WTC11 (cell line): ENCODE results near the gene NET1. TPM values are rescaled to one million over a fixed set of nuclear protein-coding genes. Genes with fewer than 3 reads are reported as not detected.

ENCODE experiments used
- ATAC-seq: fragments of 200-7000 bp; cut with Tn5 transposase; 2 replicates; pipeline ENCODE4 v1.10.0; 2021; ENCODE audit warnings: mild to moderate bottlenecking, moderate library complexity
- CTCF ChIA-PET: fragments of 300-600 bp; sonication (Branson Sonifier 250); formaldehyde crosslinking; loops from one replicate; lab custom pipeline; 2021; ENCODE audit warnings: antibody characterized with exemption; lab: Charles Lee
- POLR2A ChIA-PET: fragments of 350-600 bp; sonication (Branson Sonifier 250); formaldehyde crosslinking; loops from one replicate; lab custom pipeline; 2021; ENCODE audit warnings: antibody characterized with exemption; lab: Charles Lee
- DNase-seq: peaks from one replicate; pipeline ENCODE4 v3.0.0; 2021; ENCODE audit warnings: low spot score
- H3K27ac Mint-ChIP-seq: 2 replicates; pipeline ENCODE4 v1.8.0; 2021; ENCODE audit warnings: mixed read lengths
- H3K27me3 Mint-ChIP-seq: 2 replicates; pipeline ENCODE4 v1.8.0; 2021; ENCODE audit warnings: low read depth, mild to moderate bottlenecking, moderate library complexity, mixed read lengths
- H3K36me3 Mint-ChIP-seq: 2 replicates; pipeline ENCODE4 v1.8.0; 2021; ENCODE audit warnings: mixed read lengths
- H3K4me1 Mint-ChIP-seq: 2 replicates; pipeline ENCODE4 v1.8.0; 2022; ENCODE audit warnings: mixed read lengths
- H3K4me3 Mint-ChIP-seq: 2 replicates; pipeline ENCODE4 v1.8.0; 2021; ENCODE audit warnings: mild to moderate bottlenecking, moderate library complexity, mixed read lengths
- H3K9me3 Mint-ChIP-seq: 2 replicates; pipeline ENCODE4 v1.8.0; 2021; ENCODE audit warnings: mixed read lengths
- ATF2 ChIP-seq: sonication (generic); formaldehyde crosslinking; IDR thresholded peaks from 2 replicates; pipeline ENCODE4 v1.8.1; 2022; ENCODE audit warnings: low read depth, missing genetic modification reagents, borderline replicate concordance
- ELF4 ChIP-seq: sonication (generic); formaldehyde crosslinking; IDR thresholded peaks from 2 replicates; pipeline ENCODE4 v1.8.1; 2022; ENCODE audit warnings: low read depth, mild to moderate bottlenecking, moderate library complexity, missing genetic modification reagents
- ESRRA ChIP-seq: sonication (generic); formaldehyde crosslinking; IDR thresholded peaks from 2 replicates; pipeline ENCODE4 v1.8.1; 2022; ENCODE audit warnings: mild to moderate bottlenecking, missing genetic modification reagents, borderline replicate concordance
- FOXJ3 ChIP-seq: sonication (generic); formaldehyde crosslinking; IDR thresholded peaks from 2 replicates; pipeline ENCODE4 v1.9.0; 2021; ENCODE audit warnings: missing genetic modification reagents, mild to moderate bottlenecking, borderline replicate concordance
- HMGA2 ChIP-seq: fragments of 250-450 bp; sonication (Bioruptor Pico); IDR thresholded peaks from 2 replicates; pipeline ENCODE4 v1.4.0; 2021; ENCODE audit warnings: mild to moderate bottlenecking, moderate library complexity
- JUN ChIP-seq: sonication (generic); formaldehyde crosslinking; IDR thresholded peaks from 2 replicates; pipeline ENCODE4 v1.8.0; 2023; ENCODE audit warnings: mild to moderate bottlenecking, missing genetic modification reagents
- KAT7 ChIP-seq: sonication (generic); formaldehyde crosslinking; IDR thresholded peaks from 2 replicates; pipeline ENCODE4 v1.8.1; 2023; ENCODE audit warnings: missing genetic modification reagents, mild to moderate bottlenecking, borderline replicate concordance
- MYBL2 ChIP-seq: sonication (generic); formaldehyde crosslinking; IDR thresholded peaks from 2 replicates; pipeline ENCODE4 v1.8.1; 2023; ENCODE audit warnings: mild to moderate bottlenecking, moderate library complexity, missing genetic modification reagents
- NR3C1 ChIP-seq: sonication (generic); formaldehyde crosslinking; conservative IDR thresholded peaks from 2 replicates; pipeline ENCODE4 v1.8.1; 2023; ENCODE audit warnings: low read depth, mild to moderate bottlenecking, missing genetic modification reagents
- SMAD3 ChIP-seq: sonication (generic); formaldehyde crosslinking; IDR thresholded peaks from 2 replicates; pipeline ENCODE4 v1.8.0; 2022; ENCODE audit warnings: missing genetic modification reagents, mild to moderate bottlenecking, borderline replicate concordance
- SP1 ChIP-seq: sonication (generic); formaldehyde crosslinking; conservative IDR thresholded peaks from 2 replicates; pipeline ENCODE4 v1.8.1; 2022; ENCODE audit warnings: missing genetic modification reagents
- STAT6 ChIP-seq: sonication (generic); formaldehyde crosslinking; conservative IDR thresholded peaks from 2 replicates; pipeline ENCODE4 v1.8.1; 2023; ENCODE audit warnings: mild to moderate bottlenecking, low read depth, missing genetic modification reagents, moderate library complexity
- TCF7 ChIP-seq: sonication (generic); formaldehyde crosslinking; IDR thresholded peaks from 2 replicates; pipeline ENCODE4 v1.8.0; 2022; ENCODE audit warnings: mild to moderate bottlenecking, low read depth, missing genetic modification reagents, moderate library complexity
- TP53 ChIP-seq: sonication (generic); formaldehyde crosslinking; IDR thresholded peaks from 2 replicates; pipeline ENCODE4 v1.8.1; 2023; ENCODE audit warnings: mild to moderate bottlenecking, missing genetic modification reagents
- ZMAT4 ChIP-seq: fragments of 250-450 bp; sonication (Bioruptor Pico); IDR thresholded peaks from 2 replicates; pipeline ENCODE4 v1.9.0; 2021; ENCODE audit warnings: mild to moderate bottlenecking
- ZNF232 ChIP-seq: sonication (generic); formaldehyde crosslinking; IDR thresholded peaks from 2 replicates; pipeline ENCODE4 v1.8.0; 2022; ENCODE audit warnings: mild to moderate bottlenecking, missing genetic modification reagents
- ZNF317 ChIP-seq: sonication (generic); formaldehyde crosslinking; IDR thresholded peaks from 2 replicates; pipeline ENCODE4 v1.8.1; 2023; ENCODE audit warnings: low read depth, mild to moderate bottlenecking, moderate library complexity, missing genetic modification reagents, borderline replicate concordance
- ZNF671 ChIP-seq: fragments of 250-450 bp; sonication (Bioruptor Pico); IDR thresholded peaks from 2 replicates; pipeline ENCODE4 v1.8.0; 2021; ENCODE audit warnings: mild to moderate bottlenecking
- total RNA-seq: library from RNA; stranded (reverse); gene quantifications from 3 replicates; pipeline ENCODE4 v1.2.3, GENCODE V29; 2021
- TF ChIP-seq, protein P1 (sequence below): fragments of 250-450 bp; sonication (Bioruptor Pico); IDR thresholded peaks from 2 replicates; pipeline ENCODE4 v1.9.0; 2021; ENCODE audit warnings: mild to moderate bottlenecking
- TF ChIP-seq, protein P2 (sequence below): sonication (generic); formaldehyde crosslinking; IDR thresholded peaks from 2 replicates; pipeline ENCODE4 v1.8.1; 2022; ENCODE audit warnings: mild to moderate bottlenecking, missing genetic modification reagents, moderate library complexity, borderline replicate concordance

NET1 gene
- total RNA-seq, 1 experiment from 2014 or later: 85.4 TPM

DNA sequence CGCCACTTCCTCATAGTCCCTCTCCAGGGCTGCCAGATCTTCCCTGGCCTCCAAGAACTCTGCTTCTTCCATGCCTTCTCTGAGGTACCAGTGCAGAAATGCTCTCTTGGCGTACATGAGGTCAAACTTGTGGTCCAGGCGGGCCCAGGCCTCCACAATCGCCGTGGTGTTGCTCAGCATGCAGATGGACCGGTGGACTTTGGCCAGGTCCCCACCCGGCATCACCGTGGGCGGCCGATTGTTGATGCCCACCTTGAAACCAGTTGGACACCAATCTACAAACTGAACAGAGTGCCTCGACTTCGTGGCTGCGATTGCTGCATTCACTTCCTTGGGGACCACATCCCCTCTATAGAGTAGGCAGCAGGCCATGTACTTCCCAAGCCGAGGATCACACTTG is 18.8 kb upstream of the NET1 start (continued):
- TF ChIP-seq JUN (CRISPR knock-in tag) (no peak), ZNF232 (CRISPR knock-in tag) (no peak), MYBL2 (CRISPR knock-in tag) (no peak), TCF7 (CRISPR knock-in tag) (no peak), SMAD3 (CRISPR knock-in tag) (no peak), ESRRA (CRISPR knock-in tag) (no peak), ZNF317 (CRISPR knock-in tag) (no peak)
- TF ChIP-seq, protein P1, sequence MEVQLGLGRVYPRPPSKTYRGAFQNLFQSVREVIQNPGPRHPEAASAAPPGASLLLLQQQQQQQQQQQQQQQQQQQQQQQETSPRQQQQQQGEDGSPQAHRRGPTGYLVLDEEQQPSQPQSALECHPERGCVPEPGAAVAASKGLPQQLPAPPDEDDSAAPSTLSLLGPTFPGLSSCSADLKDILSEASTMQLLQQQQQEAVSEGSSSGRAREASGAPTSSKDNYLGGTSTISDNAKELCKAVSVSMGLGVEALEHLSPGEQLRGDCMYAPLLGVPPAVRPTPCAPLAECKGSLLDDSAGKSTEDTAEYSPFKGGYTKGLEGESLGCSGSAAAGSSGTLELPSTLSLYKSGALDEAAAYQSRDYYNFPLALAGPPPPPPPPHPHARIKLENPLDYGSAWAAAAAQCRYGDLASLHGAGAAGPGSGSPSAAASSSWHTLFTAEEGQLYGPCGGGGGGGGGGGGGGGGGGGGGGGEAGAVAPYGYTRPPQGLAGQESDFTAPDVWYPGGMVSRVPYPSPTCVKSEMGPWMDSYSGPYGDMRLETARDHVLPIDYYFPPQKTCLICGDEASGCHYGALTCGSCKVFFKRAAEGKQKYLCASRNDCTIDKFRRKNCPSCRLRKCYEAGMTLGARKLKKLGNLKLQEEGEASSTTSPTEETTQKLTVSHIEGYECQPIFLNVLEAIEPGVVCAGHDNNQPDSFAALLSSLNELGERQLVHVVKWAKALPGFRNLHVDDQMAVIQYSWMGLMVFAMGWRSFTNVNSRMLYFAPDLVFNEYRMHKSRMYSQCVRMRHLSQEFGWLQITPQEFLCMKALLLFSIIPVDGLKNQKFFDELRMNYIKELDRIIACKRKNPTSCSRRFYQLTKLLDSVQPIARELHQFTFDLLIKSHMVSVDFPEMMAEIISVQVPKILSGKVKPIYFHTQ (CRISPR knock-in tag): no peak

GRCh38 chr10:5395168-5395567 is 17.2 kb upstream of the NET1 start:
- TF ChIP-seq ATF2 (CRISPR knock-in tag): no peak
- no peak for TF ChIP-seq KAT7 (CRISPR knock-in tag)
- TF ChIP-seq HMGA2: no peak
- no peak for TF ChIP-seq ZNF232 (CRISPR knock-in tag)
- TF ChIP-seq TP53 (CRISPR knock-in tag): no peak
- no peak for TF ChIP-seq ZNF671 (CRISPR knock-in tag)
- TF ChIP-seq NR3C1: no peak
- TF ChIP-seq ZMAT4 (CRISPR knock-in tag): no peak
- TF ChIP-seq, protein P2, sequence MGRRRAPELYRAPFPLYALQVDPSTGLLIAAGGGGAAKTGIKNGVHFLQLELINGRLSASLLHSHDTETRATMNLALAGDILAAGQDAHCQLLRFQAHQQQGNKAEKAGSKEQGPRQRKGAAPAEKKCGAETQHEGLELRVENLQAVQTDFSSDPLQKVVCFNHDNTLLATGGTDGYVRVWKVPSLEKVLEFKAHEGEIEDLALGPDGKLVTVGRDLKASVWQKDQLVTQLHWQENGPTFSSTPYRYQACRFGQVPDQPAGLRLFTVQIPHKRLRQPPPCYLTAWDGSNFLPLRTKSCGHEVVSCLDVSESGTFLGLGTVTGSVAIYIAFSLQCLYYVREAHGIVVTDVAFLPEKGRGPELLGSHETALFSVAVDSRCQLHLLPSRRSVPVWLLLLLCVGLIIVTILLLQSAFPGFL (CRISPR knock-in tag): no peak
- no peak for TF ChIP-seq FOXJ3 (CRISPR knock-in tag)
- no peak for TF ChIP-seq ELF4 (CRISPR knock-in tag)
- no peak for TF ChIP-seq STAT6
- TF ChIP-seq SP1 (CRISPR knock-in tag): no peak
- TF ChIP-seq, all 79 proteins: peak for 0
- no peak for DNase-seq
- Mint-ChIP-seq H3K9me3 (peaks cover 39% of the 10 kb centered on the region), H3K27me3 (no peaks in the 10 kb centered on the region; the same call in none of the 2 replicates), H3K4me3 (no peak overlapping the region), H3K36me3 (peaks cover 31% of the 10 kb centered on the region), H3K27ac (no peak overlapping the region), H3K4me1 (peaks cover 6% of the 10 kb centered on the region)
- ChIA-PET CTCF (no interaction called here), POLR2A (no interaction called here)
- ATAC-seq: no peak
